ENCODE results near the gene SSBP2. TPM values are rescaled to one million over a fixed set of nuclear protein-coding genes. Genes with fewer than 3 reads are reported as not detected.

Gene SSBP2
- 100 TPM for total RNA-seq

DNA sequence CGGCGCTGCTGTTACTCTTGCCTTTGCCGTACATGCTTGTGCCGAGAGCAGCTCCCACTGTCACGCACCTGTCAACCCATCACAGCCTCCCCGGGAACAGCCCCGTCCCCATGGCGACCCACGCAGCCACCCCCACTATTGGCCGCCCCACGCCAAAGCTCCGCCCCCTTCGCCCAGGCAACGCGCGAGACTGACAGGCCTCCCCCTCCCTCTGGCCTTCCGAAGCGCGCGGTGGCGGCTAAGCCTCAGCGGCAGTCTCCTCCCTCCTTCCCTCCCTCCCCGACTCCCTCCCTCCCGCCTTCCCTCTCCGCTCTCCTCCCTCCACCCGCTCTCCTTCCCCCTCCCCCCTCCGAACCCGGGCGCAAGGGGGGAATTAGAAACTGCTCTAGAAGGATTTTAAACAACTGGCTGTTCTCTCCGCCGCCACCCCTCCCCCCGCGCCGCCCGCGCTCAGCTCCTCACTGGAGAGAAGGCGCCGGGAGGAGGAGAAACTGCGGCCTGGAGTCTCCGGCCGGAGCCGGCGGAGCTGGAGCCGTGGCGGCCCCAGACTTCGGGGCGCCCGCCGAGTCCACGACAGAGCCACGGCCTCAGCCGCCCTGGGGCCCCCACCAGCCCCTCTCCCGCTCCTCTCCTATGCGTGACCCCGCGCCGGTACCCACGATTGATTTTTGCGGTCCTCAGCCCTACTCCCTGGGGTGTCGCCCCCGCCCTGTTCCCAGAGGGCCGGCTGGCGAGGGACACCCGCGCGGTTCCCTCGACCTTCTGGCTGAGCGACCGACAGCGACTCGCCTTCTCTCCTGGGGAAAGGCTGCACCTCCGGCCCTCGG, at the start of gene SSBP2:
Gene SSBP2 (minus strand): TSS at position 89 of the 827 bp plus-strand sequence. CDS start 55 bp downstream, at position 34.

DNA sequence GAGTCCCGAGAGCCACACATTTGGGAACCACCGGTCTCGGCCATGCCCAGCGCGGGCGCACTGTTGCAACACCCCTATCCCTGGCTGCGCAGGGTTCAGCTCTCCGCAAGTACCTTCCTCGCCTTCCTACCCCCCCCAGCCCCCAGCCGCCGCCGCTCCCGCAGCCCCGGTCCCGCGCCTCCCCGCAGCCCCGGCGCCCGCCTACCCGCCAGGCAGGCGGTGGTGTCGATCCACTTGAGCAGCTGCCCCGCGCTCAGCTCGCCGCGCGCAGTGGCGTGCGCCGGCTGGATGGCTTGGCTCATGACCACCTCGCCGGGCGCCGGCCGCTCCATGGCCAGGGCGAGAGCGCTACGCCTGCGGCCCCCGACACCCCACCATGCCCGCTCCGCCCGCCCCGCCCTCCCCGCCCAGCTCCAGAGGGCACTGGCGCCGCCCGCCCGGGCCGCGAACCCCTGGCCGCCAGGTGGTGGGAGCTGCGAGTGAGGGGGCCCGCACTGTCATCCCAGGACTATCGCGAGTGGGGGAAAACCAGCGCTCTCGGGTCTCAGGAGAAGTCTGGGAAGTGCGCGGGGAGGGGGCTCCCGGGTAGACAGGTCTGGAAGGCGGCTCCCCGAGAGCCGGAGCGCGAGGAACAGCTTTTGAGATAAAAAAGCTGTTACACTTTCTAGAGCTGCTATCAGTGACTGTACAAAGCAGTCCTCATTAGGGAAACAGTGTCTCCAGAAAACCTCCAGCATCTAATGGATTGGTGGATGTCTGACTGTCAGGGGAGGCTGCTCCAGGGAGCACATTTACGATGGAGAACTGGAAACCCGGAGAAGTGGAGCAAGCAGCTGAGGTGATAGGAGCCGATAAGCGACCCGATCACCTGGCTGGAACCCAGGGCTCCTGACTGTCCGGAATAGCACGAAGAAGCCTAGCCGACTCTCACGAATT, 356.8 kb downstream of the SSBP2 start, which contains the start of gene ACOT12:
Gene ACOT12 (minus strand): TSS at position 352 of the 936 bp plus-strand sequence. CDS start 20 bp downstream, at position 332.

Other genes starting within 250 kb of the SSBP2 start
- 10.6 TPM for gene ATG10, start 220.9 kb upstream of the SSBP2 start, total RNA-seq